Activated CD4-positive, alpha-beta memory T cell treated with anti-CD3 and anti-CD28 coated beads for 36 hours (primary cell): Measurements from ENCODE around the gene TAF11L13. TPM values are rescaled to one million over a fixed set of nuclear protein-coding genes. Genes with fewer than 3 reads are reported as not detected.

Source experiments
- total RNA-seq, 2 experiments: library from RNA; stranded (reverse); gene quantifications; one replicate each; pipeline ENCODE4 v1.2.3, GENCODE V29; 2021

Gene TAF11L13
- total RNA-seq, 2 experiments from 2014 or later: not detected

Other genes starting within 250 kb of the TAF11L13 start
- not detected for gene TAF11L2, start 133.9 kb upstream of the TAF11L13 start, total RNA-seq
- not detected for gene TAF11L3, start 113.7 kb upstream of the TAF11L13 start, total RNA-seq
- gene TAF11L4, start 110.3 kb upstream of the TAF11L13 start, total RNA-seq: not detected
- not detected for gene TAF11L5, start 106.9 kb upstream of the TAF11L13 start, total RNA-seq
- not detected for gene TAF11L6, start 103.4 kb upstream of the TAF11L13 start, total RNA-seq
- gene TAF11L7, start 46.3 kb upstream of the TAF11L13 start, total RNA-seq: not detected
- not detected for gene TAF11L8, start 41.1 kb upstream of the TAF11L13 start, total RNA-seq
- gene TAF11L9, start 37.7 kb upstream of the TAF11L13 start, total RNA-seq: not detected
- not detected for gene TAF11L10, start 34.3 kb upstream of the TAF11L13 start, total RNA-seq
- not detected for gene TAF11L11, start 27.9 kb upstream of the TAF11L13 start, total RNA-seq
- not detected for gene TAF11L12, start 21.7 kb upstream of the TAF11L13 start, total RNA-seq
- gene TAF11L14, start 2.4 kb downstream of the TAF11L13 start, total RNA-seq: not detected